Activated T-cell treated with anti-CD3 and anti-CD28 coated beads for 4 hours (primary cell): ENCODE results near the gene DENND4A.

Source experiments
- DNase-seq: peaks from one replicate; pipeline ENCODE4 v3.0.0-alpha.2; 2020

DENND4A gene

DNA sequence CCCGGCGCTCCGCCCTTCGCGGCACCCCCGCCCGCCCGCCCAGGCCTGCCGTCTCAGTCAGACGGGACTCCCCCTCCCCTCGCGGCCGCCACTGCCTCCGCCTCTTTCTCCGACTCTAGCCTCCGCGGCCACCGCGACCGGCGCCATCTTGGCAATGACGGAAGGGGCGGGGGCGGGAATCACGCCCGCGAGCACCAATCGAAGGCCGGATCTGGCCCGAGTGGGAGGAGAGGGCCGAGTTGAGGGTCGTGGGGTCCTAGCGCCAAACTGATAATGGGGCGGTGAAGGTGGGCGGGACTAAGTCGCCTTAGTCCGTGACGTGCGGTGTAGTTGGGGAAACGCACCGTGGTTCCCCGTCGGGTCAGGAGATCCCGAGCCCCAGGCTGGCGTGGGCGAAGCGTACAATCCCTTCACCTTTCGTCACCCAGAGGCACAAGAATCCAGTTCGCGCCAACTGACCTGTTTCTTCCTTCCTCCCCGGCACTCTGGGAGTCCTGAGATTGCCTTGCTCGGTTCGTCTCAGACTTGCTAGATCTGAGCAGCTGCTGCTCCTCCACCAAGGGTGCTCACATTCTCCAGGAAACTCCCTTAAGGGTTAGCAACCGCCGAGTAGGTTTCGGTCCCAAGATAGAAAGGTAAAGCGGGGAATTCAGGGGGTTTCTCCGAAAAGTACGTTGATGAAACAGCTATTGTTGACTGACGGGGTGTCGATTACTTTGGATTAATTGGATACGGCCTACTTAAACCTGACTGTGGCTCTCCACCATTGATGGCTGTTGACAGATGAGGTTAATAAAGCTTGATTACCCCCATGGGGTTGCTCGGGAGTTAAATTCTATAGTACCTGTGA is at the start of gene DENND4A:
Gene DENND4A, minus strand, starts transcription at position 156 of the 850 bp plus-strand sequence. CDS start 35,843 bp downstream, outside the sequence.
- peak; percentile 98 for DNase-seq

DNA sequence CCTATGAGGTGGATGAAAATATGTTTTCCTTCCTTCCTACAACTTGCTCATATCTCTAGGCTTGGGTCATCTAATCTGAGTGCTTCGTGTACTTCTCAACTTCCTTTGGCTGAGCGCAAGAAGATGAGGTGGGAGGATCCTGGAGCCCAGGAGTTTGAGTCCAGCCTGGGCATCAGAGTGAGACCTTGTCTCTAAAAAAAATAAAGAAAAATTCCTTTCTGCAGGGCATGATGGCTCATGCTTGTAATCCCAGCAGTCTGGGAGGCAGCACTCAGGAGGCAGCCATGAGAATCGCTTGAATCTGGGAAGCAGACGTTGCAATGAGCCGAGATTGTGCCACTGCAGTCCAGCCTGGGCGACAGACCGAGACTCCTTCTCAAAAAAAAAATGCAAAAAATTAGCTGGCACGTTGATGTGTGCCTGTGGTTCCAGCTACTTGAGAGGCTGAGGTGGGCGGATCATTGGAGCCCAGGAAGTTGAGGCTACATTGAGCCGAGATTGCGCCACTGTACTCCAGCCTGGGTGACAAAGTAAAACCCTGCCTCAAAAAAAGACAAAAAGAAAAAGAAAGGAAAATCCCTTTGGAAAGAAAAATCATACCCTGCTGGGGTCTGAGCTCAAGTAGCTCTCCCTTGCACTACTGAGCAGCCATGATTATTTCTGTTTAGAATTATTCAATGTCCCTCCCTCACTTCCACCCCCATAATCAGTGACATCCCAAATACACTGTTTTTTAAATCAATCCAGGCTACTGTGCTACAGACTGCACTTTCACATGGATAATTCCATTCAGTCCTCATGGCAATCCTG is 49.2 kb upstream of the DENND4A start:
- DNase-seq: no peak

DNA sequence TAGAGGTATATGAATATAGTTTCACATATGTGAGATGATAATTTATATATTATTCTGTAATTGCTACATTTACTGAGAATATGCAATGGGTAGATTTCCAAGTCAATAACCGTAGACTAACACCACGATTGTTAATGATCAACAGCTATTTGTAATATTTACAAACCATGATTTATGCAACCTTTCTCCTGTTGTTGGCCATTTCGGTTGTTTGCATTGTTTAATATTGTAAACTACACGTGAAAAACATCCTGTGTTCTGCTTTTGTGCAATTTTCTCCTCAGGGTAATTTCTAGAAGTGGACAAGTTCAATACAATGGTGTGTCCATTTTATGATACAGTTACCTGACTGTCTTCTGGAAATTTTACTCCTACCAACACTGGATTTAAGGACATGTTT is 47.9 kb upstream of the DENND4A start:
- no peak for DNase-seq

DNA sequence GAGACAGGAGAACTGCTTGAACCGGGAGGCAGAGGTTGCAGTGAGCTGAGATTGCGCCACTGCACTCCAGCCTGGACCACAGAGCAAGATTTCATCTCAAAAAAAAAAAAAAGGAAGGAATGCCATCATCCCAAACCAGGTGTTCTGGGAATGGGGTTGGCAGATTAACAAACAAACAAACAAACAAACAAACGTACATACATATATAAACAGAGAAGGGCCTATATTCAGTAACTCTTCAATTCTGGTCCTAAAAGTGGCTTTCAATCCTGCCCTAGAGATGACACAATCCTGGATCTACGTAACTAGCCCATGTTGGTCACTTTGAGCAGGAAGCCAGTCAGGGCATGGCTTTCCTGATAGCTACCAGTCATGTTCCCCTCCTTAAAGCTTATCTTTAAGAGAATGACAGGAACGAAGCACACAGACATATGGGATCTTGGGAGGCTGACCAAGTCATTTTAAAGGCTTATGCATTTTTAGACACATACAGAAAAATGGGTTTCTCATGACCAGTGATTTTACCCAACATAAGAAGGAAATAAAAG is 47.3 kb upstream of the DENND4A start:
- no peak for DNase-seq

DNA sequence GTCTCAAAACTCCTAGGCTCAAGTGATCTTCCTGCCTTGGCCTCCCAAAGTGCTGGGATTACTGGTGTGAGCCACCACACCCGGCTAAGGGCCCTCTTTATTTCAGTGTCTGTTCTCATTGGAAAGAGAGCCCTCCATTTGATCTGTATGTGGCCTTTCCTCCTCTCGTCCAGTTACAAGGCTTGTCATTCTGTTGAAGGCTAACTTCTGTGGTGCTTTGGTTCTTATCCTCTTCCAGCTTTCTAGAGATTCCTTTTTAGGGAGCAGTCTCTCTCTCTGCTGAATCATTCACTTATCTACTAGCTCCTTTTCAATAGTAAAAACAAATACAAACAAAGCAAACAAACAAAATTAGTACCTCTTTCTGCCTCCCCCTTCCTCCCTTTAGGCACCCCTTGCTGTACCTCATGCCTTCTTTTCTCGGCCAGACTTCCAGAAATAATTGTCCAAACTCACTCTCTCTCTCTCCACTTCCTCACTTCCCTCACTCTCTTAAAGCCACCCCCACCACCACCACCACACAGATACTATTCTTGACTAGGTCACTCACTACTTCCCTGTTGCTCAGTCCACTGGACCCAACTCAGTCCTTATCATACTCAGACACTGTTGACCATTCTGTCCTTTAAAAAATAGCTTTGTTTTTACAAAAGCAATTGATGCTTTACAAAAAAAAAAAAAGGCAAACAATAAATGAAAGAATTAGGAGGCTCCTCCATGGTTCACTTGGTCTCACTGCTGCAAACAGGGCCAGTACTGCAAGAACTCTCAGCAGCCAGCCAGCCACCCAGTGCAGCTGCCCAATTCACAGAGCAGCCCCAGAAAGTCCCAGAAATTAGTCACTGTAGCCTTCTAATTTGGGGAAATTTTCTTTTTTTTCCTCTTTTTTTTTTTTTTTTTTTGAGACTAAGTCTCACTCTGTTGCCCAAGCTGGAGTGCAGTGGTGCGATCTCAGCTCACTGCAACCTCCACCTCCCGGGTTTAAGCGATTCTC is 45.5 kb upstream of the DENND4A start:
- no peak for DNase-seq

DNA sequence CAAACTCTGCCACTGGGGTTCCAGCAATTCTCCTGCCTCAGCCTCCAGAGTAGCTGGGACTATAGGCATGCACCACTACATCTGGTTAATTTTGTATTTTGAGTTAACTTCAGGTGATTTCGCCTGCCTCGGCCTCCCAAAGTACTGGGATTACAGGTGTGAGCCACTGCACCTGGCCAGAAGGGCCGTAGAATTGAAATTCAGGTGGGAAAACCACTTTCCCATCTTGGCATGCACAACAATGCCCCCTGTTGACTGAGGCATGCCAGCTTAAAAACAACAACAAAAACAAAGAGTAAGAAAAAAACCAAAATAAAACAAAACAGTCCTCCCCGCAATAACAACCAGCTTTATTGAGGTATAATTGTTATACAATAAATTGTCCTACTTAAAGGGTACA is 44.6 kb upstream of the DENND4A start:
- DNase-seq: no peak

DNA sequence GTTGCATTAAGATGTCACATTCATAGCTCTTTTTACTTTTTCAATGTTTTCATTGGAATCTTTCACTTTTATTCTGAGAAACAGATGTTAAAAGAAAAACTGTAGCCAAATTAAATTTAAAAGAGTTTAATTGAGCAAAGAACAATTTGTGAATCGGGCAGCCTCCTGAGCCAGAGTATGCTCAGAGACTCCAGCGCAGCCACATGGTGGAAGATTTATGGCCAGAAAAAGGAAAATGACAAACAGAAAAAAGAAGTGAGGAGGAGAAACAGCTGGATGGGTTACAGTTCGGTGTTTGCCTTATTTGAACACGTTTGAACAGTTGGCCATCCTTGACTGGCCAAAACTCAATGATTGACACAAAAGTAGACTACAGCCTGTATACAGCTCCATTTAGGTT is 43.4 kb upstream of the DENND4A start:
- no peak for DNase-seq

DNA sequence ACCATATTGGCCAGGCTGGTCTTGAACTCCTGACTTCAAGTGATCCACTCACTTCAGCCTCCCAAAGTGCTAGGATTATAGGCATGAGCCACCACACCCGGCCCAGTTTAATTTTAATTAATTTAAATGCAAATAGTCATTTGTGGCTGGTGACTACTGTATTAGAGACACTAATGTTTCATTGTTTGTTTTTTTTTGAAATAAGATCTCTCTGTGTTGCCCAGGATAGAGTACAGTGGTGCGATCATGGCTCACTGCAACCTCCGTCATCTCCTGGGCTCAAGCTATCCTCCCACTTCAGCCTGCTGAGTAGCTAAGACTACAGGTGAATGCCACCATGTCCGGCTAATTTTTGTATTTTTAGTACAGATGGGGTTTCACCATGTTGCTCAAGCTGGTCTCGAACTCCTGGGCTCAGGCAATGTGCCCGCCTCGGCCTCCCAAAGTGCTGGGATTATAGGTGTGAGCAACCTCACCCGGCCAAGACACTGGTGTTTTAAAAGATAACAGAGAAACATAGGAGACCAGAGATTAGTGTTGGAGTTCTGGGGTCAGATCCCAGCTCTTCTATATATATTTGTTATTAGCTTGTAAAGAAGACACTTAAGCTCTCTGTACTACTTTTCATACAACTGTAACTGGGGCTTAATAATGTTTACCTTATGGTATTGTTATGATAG is 42.6 kb upstream of the DENND4A start:
- DNase-seq: no peak

DNA sequence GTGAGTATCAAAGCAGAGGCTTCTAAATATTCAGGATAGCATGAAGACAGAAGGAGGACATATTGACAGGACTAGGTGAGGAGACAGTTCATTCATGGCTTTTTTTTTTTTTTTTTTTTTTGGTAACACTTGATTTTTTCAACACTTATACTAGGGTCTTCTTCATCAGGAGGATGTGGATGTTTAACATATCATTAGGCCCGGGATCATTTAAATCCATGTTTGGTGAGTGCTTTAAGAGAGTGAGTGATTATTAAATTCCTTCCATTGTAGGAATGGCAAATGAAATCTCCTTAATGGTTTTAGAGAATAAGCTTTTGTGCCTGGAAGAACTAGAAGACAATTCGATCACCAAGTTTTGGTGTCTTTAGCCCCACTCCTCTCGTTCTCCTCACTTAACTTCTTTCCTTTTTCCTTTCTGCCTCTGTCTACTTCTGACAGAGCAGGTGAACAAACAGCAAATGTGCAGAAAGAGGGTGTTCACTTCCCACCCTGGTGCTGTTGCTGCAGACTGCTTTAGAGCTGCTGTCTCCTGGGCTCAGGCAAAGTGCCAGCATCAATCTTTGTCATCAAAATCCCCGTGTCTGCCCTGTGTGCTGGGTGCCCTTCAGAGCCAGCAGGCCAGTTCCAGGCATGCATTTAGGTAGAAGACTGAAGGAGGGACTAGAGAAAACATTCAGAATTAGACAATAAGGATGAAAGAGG is 41.6 kb upstream of the DENND4A start:
- no peak for DNase-seq

DNA sequence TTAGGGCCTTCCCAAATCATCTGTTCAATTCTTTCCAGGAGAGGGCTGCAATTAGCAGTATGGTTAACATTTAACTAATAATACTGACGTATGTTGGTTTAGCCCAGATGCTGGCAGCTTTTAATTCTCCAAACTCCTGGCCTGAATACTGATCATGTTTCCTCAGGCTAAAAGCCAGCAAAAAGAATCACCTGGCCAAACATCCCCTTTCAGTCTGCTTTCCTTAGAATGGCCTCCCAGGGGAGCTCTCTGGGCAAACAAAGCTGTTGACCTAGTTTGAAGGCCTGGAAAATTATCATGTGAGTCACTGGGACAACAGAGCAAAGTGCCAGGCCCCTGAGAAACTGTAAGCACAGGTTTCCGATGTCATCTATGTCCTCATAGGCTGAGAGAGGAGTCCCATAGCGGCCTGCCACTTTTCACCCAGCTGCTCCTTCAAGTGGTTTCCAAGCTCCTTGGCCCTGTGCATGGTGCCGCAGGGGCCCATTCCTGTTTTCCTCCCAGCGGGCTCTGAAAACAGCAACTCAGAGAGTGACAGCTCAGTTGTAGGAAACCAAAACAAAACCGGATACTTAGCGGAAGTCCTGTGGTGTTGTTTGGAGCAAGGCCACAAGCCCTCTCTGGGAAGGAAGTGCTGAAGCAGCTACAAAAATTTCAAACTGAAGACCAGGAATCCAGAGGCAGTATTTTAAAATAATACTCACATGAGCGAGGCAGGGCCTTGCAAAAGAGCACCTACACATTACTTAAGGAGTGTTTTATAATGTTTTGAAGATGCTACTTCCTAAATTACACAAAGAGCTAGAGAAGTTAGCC is 40.7 kb upstream of the DENND4A start:
- peak; percentile 21 for DNase-seq

DNA sequence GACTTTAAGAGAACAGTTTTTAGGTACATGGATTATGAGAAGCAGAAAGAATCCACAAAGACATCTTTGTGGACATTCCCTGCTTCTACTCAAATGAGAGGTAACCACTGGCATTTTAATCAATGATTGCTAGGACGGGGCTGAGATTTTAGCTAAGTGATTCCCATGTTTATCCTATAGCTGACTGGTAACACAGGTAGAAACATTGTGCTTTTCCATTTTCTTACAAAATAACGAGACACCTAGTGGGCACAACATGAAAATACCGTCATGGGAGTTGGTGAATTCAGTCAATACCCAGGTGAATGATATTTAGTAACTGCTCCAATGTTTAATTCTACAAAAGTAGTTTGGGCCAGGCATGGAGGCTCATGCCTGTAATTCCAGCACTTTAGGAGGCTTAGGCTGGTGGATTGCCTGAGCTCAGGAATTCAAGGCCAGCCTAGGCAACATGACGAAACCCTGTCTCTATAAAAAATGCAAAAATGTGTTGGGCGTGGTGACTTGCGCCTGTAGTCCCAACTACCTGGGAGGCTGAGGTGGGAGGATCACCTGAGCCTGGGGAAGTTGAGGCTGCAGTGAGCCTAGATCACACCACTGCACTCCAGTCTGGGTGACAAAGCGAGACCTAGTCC is 37.2 kb upstream of the DENND4A start:
- DNase-seq: no peak

DNA sequence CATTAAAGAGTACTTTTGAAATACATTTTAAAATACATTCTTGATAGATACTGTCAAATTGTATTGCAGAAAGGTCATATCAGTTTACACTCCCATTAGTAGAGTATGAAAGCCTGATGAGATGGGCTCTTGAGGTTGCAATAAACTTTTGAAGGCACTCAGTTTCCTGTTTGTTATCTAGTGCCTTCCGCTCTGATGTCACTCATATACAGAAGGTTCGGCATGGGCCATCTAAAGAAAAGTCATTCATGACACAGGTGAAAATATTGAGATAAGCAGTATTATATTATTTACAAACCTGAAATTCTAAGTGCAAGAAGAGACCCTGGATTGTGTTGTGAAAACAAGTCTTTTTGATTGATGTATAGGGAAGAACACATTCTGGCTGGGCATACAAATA is 36.5 kb upstream of the DENND4A start:
- no peak for DNase-seq

DNA sequence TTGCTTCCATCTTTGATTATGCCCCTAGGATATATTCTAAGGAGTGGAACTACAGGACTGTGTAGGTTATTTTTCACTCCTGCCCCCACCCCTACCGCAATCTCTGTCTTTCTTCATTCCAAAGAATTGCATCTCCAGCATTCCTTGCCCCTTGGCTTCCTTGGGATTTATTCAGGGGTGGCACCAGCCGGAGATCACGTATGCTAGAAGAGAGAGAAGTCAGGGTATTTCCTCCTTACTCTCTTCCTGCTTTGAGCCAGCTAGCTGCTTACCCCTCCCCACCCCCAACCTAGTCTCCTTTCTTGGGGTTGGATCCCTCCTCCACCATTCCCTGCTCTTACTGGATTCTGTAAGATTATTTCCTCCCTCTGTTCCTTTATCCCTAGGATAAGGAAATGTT is 35.0 kb upstream of the DENND4A start:
- DNase-seq: no peak

DNA sequence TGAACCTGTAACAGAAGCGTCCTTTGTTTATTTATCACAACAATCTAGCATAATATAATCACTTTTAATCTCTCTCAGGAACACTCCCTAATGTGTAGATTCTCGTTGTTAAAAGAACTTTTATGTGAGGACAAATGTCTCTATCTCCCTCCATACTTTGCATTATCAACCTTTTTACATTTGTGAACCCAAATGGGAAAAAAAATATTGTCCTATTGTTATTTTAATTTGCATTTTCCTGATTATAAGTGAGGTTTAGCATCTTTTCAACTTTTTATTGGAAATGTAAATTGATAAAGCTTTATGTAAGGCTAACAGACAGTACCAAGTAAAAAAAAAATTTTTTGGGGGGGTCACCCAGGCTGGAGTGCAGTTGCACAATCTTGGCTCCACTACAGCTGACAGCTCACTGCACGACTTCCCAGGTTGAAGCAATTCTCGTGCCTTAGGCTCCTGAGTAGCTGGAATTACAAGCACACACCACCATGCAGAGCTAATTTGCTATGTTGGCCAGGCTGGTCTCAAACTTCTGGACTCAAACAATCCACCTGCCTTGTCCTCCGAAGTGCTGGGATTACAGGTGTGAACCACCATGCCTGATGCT is 33.0 kb upstream of the DENND4A start:
- DNase-seq: no peak

DNA sequence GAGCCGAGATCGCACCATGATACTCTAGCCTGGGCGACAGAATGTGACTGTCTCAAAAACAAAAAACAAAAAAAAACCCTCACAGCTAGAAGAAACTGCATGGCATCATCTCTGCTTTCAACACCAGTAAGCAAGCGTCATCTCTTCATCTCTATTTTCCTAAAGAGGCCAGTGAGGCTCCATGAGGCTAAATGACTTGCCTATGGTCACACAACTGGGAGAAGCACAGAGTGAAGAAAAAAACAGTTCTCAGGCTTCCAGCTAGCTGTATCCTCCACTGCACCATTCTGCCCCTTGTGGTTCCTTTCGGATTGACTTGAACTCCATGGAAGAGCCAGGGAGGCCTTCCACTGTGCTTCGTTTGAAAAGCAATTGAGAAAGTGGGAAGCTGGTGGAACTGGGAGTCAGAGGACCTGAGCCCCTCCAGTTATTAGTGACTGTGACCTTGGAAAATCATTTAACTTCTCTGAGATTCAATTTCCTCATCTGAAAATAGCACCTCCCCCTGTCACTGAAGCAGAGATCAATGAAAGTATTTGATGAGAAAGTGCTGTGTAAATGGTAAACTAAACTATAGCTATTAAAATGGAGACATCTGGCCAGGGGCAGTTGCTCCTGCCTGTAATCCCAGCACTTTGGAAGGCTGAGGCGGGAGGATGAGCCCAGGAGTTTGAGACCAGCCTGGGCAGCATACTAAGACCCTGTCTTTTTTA is 32.1 kb upstream of the DENND4A start:
- no peak for DNase-seq

DNA sequence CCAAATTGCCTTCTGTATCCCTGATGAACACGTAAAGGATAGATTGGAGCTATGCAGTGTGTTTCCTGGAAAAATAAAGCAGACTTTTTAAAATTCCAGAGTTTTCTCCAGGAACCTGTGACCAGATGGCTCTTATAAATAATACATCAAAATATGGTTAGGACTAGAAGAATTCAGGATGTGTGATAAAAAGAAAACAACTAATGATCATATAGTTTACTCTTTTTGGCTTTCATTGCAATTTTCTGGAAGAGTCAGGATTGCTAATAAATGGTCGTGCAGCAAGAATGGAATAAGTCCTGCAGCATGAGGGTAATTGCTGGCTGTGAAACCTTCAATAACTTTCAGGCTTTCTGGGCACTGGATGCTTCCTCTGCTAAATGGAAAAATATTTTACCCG is 30.2 kb upstream of the DENND4A start:
- no peak for DNase-seq

DNA sequence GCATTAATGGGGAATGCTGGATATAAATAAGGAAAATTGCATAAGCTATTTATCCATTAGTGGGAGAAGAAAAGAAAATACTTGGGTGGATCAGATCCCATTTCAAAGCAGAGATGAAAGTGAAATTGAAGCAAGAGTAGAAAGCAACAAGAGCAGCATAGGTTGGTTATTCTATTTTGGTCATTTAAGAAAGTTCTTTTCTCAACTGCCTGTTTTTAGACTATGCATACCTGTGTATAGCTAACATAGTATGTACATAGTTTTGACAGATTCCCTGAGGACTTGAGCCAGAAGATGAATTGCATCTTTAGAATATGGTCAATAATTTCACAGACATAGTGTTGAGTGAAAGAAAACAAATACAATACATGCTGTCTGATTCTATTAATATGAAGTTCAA is 29.0 kb upstream of the DENND4A start:
- DNase-seq: no peak

DNA sequence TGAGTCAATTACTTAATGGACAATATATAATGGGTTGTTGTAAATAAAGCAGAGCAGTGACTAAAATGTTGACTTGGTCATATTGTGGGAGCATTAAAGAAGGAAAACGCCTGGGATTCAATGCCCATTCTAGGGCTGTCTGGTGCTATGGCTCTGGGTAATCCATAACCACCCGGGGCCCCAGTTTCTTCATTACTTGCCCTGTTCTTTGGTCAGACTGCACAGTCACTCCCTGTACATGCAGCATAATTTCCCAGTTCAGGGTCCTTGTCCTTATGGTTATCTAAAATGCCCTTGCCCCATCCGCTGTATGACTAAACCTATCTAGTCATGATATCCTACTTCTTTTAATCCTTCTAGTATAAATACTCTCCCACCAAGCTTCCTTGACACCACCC is 27.5 kb upstream of the DENND4A start:
- no peak for DNase-seq
